ENCODE measurements around the gene RPL15.

- TF ChIP-seq CTCF (conservative IDR thresholded peaks at IDR 0.05; ENCODE audit: low read length), result no peak
- TF ChIP-seq EZH2phosphoT487 (IDR thresholded peaks at IDR 0.05; ENCODE audit: borderline replicate concordance, low read depth, low read length), result no peak
Measured at GRCh38 chr3:23920151-23920655, 3.3 kb downstream of the RPL15 start.

Data from OCI-LY7 (cell line).